ENCODE data around the gene HOOK2. TPM values are rescaled to one million over a fixed set of nuclear protein-coding genes. Genes with fewer than 3 reads are reported as not detected.
A peak's percentile ranks its signal among the peaks of the same experiment; 100 is the strongest.

The HOOK2 gene
- total and polyA plus RNA-seq, 2 experiments from 2014 or later: 56.9 to 86.4 TPM

DNA sequence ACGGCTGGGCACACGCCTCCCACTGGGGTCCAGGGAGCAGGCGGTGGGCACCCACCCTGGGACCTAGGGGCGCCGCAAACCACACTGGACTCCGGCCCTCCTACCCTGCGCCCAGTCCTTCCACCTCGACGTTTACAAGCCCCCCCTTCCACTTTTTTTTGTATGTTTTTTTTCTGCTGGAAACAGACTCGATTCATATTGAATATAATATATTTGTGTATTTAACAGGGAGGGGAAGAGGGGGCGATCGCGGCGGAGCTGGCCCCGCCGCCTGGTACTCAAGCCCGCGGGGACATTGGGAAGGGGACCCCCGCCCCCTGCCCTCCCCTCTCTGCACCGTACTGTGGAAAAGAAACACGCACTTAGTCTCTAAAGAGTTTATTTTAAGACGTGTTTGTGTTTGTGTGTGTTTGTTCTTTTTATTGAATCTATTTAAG lies 17.5 kb upstream of the HOOK2 start:
- Histone ChIP-seq H3K27me3 (ENCODE audit: insufficient read depth) (peaks cover 27% of the 10 kb centered on the region), H3F3A (replicated peaks; ENCODE audit: low read depth) (peaks cover 35% of the 10 kb centered on the region), H3K79me2 (replicated peaks; ENCODE audit: insufficient read depth) (no peaks in the 10 kb centered on the region), H3K4me2 (peak overlapping the region; percentile 96), H2AFZ (no peak overlapping the region), H3K36me3 (ENCODE audit: insufficient read depth) (no peaks in the 10 kb centered on the region), H3K4me3 (peak overlapping the region; percentile 83), H3K27ac (ENCODE audit: low read depth) (peak overlapping the region; percentile 90), H3K4me1 (ENCODE audit: insufficient read depth) (peaks cover 40% of the 10 kb centered on the region), H4K20me1 (replicated peaks; ENCODE audit: insufficient read depth) (no peaks in the 10 kb centered on the region), H3K9me2 (ENCODE audit: insufficient read depth) (no peaks in the 10 kb centered on the region)
- Mint-ChIP-seq H3K4me1 (peaks cover 38% of the 10 kb centered on the region), H3K36me3 (ENCODE audit: low read depth) (peaks cover 18% of the 10 kb centered on the region), H3K4me3 (peak overlapping the region; percentile 85), H3K27ac (no peak overlapping the region), H3K9me3 (peaks cover 3% of the 10 kb centered on the region; the same call in 2 of the 3 replicates), H3K27me3 (ENCODE audit: insufficient read depth, low read depth, poor library complexity) (peaks cover 46% of the 10 kb centered on the region)
- no peak for ATAC-seq
- no peak for TF ChIP-seq EZH2phosphoT487 (IDR thresholded peaks at IDR 0.05; ENCODE audit: unreplicated experiment)
- TF ChIP-seq, protein P1, sequence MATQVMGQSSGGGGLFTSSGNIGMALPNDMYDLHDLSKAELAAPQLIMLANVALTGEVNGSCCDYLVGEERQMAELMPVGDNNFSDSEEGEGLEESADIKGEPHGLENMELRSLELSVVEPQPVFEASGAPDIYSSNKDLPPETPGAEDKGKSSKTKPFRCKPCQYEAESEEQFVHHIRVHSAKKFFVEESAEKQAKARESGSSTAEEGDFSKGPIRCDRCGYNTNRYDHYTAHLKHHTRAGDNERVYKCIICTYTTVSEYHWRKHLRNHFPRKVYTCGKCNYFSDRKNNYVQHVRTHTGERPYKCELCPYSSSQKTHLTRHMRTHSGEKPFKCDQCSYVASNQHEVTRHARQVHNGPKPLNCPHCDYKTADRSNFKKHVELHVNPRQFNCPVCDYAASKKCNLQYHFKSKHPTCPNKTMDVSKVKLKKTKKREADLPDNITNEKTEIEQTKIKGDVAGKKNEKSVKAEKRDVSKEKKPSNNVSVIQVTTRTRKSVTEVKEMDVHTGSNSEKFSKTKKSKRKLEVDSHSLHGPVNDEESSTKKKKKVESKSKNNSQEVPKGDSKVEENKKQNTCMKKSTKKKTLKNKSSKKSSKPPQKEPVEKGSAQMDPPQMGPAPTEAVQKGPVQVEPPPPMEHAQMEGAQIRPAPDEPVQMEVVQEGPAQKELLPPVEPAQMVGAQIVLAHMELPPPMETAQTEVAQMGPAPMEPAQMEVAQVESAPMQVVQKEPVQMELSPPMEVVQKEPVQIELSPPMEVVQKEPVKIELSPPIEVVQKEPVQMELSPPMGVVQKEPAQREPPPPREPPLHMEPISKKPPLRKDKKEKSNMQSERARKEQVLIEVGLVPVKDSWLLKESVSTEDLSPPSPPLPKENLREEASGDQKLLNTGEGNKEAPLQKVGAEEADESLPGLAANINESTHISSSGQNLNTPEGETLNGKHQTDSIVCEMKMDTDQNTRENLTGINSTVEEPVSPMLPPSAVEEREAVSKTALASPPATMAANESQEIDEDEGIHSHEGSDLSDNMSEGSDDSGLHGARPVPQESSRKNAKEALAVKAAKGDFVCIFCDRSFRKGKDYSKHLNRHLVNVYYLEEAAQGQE (IDR thresholded peaks at IDR 0.05; ENCODE audit: unreplicated experiment): no peak
- TF ChIP-seq, protein P2, sequence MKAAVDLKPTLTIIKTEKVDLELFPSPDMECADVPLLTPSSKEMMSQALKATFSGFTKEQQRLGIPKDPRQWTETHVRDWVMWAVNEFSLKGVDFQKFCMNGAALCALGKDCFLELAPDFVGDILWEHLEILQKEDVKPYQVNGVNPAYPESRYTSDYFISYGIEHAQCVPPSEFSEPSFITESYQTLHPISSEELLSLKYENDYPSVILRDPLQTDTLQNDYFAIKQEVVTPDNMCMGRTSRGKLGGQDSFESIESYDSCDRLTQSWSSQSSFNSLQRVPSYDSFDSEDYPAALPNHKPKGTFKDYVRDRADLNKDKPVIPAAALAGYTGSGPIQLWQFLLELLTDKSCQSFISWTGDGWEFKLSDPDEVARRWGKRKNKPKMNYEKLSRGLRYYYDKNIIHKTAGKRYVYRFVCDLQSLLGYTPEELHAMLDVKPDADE (IDR thresholded peaks at IDR 0.05): no peak
- TF ChIP-seq JUNB (IDR thresholded peaks at IDR 0.05; ENCODE audit: unreplicated experiment): no peak
- TF ChIP-seq ZNF114 (CRISPR knock-in tag; IDR thresholded peaks at IDR 0.05): no peak
- no peak for TF ChIP-seq CREB1 (CRISPR knock-in tag; IDR thresholded peaks at IDR 0.05; ENCODE audit: low read depth)
- TF ChIP-seq, protein P3, sequence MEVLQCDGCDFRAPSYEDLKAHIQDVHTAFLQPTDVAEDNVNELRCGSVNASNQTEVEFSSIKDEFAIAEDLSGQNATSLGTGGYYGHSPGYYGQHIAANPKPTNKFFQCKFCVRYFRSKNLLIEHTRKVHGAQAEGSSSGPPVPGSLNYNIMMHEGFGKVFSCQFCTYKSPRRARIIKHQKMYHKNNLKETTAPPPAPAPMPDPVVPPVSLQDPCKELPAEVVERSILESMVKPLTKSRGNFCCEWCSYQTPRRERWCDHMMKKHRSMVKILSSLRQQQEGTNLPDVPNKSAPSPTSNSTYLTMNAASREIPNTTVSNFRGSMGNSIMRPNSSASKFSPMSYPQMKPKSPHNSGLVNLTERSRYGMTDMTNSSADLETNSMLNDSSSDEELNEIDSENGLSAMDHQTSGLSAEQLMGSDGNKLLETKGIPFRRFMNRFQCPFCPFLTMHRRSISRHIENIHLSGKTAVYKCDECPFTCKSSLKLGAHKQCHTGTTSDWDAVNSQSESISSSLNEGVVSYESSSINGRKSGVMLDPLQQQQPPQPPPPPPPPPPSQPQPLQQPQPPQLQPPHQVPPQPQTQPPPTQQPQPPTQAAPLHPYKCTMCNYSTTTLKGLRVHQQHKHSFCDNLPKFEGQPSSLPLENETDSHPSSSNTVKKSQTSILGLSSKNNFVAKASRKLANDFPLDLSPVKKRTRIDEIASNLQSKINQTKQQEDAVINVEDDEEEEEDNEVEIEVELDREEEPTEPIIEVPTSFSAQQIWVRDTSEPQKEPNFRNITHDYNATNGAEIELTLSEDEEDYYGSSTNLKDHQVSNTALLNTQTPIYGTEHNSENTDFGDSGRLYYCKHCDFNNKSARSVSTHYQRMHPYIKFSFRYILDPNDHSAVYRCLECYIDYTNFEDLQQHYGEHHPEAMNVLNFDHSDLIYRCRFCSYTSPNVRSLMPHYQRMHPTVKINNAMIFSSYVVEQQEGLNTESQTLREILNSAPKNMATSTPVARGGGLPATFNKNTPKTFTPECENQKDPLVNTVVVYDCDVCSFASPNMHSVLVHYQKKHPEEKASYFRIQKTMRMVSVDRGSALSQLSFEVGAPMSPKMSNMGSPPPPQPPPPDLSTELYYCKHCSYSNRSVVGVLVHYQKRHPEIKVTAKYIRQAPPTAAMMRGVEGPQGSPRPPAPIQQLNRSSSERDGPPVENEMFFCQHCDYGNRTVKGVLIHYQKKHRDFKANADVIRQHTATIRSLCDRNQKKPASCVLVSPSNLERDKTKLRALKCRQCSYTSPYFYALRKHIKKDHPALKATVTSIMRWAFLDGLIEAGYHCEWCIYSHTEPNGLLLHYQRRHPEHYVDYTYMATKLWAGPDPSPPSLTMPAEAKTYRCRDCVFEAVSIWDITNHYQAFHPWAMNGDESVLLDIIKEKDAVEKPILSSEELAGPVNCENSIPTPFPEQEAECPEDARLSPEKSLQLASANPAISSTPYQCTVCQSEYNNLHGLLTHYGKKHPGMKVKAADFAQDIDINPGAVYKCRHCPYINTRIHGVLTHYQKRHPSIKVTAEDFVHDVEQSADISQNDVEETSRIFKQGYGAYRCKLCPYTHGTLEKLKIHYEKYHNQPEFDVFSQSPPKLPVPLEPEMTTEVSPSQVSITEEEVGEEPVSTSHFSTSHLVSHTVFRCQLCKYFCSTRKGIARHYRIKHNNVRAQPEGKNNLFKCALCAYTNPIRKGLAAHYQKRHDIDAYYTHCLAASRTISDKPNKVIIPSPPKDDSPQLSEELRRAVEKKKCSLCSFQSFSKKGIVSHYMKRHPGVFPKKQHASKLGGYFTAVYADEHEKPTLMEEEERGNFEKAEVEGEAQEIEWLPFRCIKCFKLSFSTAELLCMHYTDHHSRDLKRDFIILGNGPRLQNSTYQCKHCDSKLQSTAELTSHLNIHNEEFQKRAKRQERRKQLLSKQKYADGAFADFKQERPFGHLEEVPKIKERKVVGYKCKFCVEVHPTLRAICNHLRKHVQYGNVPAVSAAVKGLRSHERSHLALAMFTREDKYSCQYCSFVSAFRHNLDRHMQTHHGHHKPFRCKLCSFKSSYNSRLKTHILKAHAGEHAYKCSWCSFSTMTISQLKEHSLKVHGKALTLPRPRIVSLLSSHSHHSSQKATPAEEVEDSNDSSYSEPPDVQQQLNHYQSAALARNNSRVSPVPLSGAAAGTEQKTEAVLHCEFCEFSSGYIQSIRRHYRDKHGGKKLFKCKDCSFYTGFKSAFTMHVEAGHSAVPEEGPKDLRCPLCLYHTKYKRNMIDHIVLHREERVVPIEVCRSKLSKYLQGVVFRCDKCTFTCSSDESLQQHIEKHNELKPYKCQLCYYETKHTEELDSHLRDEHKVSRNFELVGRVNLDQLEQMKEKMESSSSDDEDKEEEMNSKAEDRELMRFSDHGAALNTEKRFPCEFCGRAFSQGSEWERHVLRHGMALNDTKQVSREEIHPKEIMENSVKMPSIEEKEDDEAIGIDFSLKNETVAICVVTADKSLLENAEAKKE (CRISPR knock-in tag; IDR thresholded peaks at IDR 0.05): no peak
- TF ChIP-seq CTCF (conservative IDR thresholded peaks at IDR 0.05; ENCODE audit: low read depth in 2 of 2): no peak
- no peak for TF ChIP-seq POLR2AphosphoS5 (IDR thresholded peaks at IDR 0.05; ENCODE audit: low read depth)
- TF ChIP-seq NANOG (IDR thresholded peaks at IDR 0.05; ENCODE audit: borderline replicate concordance): no peak
- no peak for TF ChIP-seq STAT1 (IDR thresholded peaks at IDR 0.05; ENCODE audit: unreplicated experiment)
- no peak for TF ChIP-seq EZH2 (IDR thresholded peaks at IDR 0.05; ENCODE audit: low read depth, unreplicated experiment)
- no peak for TF ChIP-seq ZNF331 (CRISPR knock-in tag; IDR thresholded peaks at IDR 0.05; ENCODE audit: low read depth)
- no peak for DNase-seq (ENCODE audit: low spot score)
